Frontal cortex (tissue), 4 donors: Measurements from ENCODE around the gene DLG5. TPM values are rescaled to one million over a fixed set of nuclear protein-coding genes. Genes with fewer than 3 reads are reported as not detected.

Experiments
- DNase-seq, 2 donors: peaks; one replicate each; pipeline ENCODE4 v3.0.0; 2012; ENCODE audit warnings: low spot score in 2 of 2
- FAIRE-seq: peaks from 2 replicates; lab custom pipeline; 2012; peaks lifted over from hg19 to GRCh38; lab: Jason Lieb, UNC
- total RNA-seq: library from RNA; depleted of rRNA; stranded (reverse); fragments of >200 nt; gene quantifications from one replicate; pipeline ENCODE4 v1.2.3, GENCODE V29; 2014
- donor health status: control.
- donor health status: control.
- donor health status: control.

Gene DLG5
- total RNA-seq, 1 donor from 2014 or later: 33.4 TPM

DNA sequence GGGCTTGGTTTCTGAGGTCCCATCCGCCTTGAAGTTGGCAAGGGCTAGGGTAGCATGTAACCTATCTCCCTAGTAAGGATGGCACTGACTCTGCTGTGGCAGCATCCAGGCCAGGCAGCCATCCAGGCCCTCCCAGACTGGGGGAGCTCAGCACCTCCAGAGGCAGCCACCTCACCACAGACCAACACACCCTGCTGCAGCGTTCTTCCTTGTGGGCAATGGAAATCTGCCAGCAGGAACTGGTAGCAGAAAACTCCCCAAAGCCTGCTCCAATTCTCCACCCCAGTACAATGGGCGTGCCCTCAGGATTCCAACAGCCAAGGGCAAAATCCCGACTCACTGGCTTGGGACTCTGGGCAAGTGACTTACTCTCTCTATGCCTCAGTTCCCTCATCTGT, 27.5 kb downstream of the DLG5 start:
- no peak for FAIRE-seq
- DNase-seq: no peak

DNA sequence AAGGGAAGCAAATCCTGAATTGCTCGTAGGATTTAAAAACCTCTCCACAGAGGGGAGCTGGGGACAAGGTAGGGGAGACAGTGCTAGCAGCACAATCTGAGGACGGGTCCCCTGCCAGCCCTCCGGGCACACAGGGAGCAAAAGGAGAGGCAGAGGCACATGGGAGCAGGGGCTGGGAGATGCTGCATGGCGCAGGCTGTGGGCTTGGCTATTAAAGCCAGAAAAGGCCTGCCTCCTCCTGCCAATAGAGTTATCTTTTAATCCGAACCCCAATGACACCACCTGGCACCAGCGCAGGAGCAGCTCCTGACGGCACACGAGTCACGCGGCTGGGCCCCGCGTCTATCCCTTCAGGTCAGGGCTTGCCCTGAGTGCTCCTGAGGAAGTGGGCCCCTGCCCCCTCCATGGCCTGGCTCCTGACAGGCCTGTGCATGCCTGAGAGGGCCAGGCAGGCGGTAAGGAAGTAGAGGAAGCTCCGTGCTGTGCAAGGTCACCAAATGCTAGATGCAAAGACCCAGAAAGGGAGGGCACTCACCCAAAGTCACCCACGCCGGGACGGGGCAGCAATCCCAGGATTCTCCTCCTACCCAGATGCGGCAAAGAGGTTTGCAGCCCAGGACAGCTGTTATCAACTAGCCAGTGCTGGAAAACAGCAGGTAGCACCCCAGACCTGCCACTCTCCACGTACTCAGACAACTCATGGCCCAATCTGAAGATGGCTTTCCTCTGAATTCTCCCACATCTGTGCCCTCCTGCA, 28.1 kb downstream of the DLG5 start:
- FAIRE-seq (no peak), DNase-seq (no peak)

DNA sequence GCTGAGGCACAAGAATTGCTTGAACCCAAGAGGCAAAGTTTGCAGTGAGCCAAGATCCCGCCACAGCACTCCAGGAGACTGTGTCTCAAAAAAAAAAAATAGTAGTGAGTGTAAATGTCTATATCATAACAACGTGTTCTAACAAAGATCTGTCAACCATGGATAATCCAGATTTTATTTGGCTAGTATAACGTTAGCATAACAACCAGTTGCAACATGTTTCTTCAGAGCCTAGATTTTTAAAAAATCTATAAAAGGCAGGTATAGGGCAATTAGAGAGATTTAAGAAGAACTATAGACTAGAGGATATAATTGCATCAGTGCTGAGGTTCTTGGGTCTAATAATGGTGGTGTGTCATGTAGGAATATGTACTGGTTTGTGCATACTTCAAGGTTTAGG, 30.5 kb downstream of the DLG5 start:
- no peak for DNase-seq
- no peak for FAIRE-seq

DNA sequence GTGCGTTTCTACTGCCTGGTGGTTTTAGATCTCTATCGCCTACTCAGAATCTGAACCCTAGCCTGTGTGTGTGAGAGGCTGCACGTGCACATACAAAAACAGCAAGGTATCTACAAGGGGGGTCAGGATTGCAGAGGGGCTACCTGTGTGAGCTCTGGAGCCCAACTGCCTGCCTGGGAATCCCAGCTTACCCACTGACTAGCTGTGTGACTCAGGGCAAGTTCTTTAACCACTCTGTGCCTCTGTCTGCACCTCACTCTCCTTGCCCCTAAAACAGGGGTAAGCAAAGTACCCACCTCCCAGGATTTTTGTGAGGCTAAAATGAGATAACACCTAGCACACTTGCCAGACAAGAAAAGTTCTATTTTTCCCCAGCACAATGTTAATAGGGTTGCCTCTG, 32.5 kb downstream of the DLG5 start:
- FAIRE-seq: no peak
- no peak for DNase-seq

DNA sequence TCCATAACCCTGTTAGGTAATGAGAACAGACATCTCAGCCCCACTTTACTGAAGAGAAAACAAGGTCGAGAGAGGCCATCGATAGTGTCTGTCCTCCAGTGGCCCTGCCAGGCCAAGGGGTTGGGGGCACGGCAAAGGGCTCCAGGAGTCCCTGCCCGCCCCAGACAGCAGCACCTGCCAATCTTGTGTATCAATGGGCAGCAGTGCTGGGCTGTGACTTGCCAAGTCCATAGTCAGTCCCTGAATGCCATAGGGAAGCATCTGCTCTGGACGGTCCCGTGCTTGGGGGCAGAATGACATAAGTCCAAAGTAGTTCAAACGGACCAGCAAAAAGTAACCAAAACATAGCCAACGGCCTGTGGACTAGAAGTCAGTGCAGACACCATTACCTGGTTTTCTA, 33.2 kb downstream of the DLG5 start:
- DNase-seq: no peak

DNA sequence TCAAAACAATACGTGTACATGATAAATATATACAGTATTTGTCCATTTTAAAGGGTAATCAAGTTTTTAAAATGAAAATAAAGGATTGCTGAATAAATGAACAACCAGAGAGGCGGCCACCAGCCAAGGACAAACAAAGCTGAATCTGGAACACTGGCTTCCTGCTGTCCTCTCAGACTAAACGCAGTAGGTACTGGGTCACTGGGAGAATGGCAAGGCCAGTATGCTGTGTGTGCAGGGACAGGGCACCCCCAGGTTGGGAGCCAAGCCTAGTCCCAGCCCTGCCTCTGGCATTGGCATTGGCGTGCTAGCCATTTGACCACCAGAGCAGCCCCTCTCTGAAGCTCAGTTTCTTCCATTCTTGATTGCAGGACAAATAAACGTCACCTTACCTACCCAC, 33.8 kb downstream of the DLG5 start:
- DNase-seq (no peak), FAIRE-seq (no peak)

More for the DNA sequence above, 33.2 kb downstream of the DLG5 start:
- no peak for FAIRE-seq

DNA sequence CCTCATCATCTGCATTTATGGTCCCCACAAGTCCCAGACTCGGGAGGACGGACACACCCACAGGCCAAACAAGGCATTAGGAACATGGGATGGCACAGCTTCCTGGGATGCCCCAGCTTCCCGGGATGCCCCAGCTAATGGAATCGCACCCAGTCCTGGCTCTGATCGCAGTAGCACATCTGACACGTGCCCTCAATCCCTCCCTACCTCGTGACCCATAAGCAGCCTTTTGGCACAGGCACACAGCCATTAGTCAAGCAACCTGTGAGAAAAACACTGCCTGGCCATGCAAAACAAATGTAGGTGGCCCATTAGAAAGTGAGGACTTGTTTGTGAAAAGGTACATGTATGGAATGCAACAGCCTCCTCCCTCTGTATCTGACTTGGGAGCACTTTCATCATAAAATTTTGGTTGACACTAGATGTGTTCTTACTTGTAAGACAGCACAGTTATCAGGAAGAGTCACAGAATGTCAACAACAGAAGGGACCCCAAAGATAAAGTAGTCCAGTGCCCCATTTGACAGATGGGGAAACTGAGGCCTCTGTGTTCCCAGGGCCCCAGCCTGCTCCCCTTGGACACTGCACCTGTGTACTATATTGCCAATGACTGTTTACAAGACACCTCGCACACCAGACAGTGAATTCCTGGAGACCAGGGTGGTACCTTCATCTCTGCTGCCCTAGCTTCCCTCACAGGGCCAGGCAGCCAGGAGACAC, 34.4 kb downstream of the DLG5 start:
- FAIRE-seq: no peak
- DNase-seq: no peak

DNA sequence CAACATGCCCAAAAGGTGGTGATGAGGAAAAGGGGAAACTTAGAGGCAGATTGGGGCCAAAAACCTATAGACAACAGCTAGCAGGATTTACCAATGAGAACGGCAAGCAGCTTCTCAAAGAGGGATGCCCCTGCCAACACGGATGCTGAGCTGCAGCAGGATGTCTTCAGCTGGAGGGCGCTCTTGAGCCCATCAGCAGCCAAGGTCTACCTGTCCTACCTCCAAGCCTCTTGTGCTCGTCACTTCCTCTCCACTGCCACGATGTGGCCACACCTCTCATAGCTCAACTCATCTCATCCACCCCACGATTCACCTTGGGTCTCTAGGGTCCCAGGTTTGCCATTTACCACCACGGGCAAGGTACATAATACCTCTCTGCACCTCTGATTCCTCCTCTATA, 36.5 kb downstream of the DLG5 start:
- DNase-seq (no peak), FAIRE-seq (no peak)

DNA sequence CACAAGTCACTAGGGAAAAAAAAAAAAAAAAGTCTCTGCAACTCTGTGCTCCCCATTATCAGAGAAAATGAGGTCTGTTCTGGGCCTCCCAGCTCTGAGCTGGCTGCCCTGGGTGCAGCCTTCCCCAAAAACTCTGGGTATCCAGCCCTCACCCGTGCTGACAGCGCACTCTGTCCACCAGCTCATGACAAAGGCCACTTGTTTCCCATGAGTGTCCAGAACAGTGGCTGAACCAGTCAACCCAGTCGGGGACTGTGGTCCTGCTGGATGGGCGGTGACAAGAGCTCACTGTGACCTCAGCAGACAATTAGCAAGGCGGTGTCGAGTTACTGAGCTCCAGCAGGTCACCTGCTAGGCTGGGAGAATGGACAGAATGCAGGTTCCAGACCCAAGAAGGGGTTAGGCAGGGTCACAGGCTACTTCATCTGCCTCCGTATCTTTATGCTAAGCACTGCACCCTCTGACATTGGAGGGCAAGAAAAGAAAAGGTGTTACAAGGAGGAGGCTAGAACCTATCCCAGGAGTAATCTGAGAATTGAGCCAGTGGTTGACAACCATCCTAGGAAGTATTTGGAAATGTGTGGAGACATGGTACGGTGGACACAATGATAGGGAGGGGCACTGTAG, 37.2 kb downstream of the DLG5 start:
- DNase-seq (peak; percentile 24 to 29), FAIRE-seq (no peak)

DNA sequence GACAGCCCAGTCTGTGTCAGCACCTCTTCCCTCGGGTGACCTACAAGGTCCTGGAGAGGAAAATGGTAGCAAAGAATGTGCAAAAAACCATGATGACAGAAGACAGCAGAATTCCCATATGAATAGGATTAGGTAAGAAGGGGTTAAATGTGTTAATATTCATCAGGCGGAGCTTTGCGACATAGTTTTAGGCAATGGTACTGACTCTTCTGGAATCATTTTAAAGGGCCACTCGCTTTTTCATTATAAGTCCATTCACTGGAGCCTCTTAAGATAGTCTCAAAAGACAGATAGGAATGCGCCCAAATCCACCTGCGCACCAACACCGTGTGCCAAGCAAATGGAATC, 38.2 kb downstream of the DLG5 start:
- FAIRE-seq (no peak), DNase-seq (no peak)

DNA sequence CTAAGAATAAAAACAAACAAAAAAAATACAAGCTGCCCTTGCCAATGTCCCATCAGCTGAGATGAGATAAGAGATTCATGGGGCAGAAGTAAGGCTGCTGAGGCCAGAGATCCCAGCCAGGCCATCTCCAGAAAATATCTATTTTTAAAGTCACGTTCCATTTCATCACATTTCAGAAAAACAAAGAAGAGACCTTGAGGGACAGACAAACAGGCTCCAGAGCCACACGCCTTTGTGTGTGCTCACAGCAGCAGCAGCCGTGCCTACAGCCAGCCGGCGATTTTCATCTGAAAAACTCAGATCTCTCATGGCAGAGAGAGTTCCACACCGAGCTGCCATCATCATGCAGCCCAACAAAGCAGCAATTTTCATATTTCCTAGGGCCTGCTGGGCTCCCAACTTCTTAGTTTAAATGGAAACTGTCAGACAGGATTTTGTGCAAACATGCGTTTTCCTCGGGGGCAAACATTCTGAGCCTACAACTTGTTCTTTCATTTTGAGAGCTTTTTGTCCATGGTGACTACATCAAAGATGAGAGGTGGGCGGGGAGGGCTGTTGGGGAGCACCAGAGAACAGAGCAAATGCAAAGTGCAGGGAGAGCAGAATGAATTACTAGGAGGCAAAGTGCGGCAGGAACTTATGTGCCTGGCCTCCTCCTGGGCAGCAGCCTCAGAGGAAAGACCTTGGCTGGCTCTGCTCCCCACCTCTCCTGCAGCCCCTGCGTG, 38.8 kb downstream of the DLG5 start:
- DNase-seq (no peak), FAIRE-seq (no peak)

DNA sequence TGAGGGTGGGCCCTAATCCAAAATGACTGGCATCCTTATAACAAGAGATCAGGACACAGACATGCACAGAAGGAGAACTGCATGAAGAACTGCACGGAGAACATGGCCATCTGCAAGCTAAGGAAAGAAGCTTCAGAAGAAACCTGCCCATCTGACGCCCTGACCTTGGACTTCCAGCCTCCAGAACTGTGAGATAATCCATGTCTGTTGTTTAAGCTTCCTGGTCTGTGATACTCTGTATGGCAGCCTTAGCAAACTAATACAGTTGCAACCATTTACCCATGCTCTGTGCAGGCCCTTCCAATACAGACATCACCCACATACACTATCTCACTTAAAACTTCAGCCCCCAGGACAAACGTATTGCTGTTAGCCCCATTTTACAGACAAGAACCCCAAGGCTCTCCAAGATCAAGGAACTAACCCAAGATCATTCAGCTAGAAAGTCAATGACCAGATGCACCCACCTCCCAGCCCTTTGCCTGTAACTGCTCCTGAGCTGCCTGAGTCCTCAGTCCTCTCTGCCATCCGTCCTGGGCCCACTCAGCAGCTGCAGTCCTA, 39.7 kb downstream of the DLG5 start:
- DNase-seq: no peak
- no peak for FAIRE-seq

DNA sequence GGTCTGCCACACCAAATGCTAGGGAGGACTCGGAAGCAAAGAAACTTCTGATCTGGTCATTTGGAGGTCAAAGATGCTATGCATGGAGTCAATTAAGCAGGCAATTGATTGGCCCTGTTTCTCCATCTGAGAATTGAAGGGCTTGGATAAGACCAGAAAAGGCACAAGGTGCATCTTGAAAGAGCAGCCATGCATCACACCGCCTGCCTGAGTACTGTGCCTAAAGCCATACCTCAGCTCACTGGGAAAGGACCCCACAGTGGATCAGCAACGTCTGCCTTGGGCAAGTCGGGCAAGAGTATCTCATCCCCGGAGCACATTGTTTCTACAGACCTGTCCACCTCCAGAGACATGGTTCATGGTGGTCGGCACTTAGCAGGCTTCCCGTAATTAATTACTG, 42.4 kb downstream of the DLG5 start:
- FAIRE-seq (no peak), DNase-seq (no peak)

DNA sequence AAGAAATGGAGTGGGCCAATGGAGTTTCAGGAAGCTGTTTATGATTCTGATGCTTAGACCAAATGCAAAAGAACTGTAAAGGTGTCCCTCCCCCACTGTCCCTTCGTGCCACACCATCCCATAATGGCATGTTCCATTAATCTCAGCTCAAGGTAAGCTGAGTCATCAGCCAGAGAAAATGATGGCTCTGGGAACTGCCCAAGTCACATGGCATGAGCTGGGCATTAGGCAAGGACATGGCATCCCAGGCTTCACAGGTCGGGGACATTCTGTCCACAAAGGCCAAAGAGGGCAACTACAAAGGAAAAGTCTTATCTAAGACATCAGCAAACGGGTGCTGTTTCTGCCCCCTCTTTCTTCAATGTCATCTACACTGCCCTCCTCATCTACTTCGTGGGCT, 44.9 kb downstream of the DLG5 start:
- FAIRE-seq: no peak
- DNase-seq: no peak

DNA sequence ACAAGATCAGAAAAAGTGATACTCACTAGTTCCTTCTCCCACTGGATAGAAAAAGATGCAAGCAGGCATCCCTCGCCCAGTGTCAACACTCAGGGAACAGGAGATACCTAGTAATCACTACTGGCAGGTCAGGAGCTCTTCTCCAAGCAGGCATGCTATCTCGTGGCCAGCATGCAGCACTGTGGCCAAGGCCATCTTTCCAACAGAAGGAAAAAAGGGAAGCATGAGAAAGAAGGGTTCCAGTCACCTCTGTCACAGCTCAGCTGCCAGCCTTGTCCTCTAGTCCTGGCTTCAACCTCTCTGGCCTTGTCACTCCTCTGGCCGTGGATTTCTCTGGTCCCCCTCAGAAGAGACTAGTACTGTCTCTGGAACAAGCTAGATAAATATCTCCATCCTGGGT, 45.3 kb downstream of the DLG5 start:
- FAIRE-seq: no peak
- no peak for DNase-seq

DNA sequence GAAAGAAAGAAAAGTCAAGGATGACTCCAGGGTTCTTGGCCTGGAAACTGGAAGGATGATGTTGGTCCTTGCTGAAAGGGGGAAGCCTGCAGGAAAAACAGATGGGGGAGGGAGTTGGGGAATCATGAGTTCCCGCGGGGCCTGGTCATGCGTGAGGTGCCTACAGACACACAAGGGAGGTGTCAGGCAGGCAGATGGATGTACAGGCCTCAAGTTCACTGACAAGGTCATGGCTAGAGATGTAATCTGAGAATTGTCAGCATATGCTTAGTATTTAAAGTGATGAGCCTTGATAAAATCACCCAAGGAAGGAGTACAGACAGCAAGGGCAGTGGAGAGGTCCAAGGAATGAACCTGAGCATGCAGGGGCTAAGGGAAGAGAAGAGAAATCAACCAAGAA, 46.8 kb downstream of the DLG5 start:
- DNase-seq (no peak), FAIRE-seq (no peak)

DNA sequence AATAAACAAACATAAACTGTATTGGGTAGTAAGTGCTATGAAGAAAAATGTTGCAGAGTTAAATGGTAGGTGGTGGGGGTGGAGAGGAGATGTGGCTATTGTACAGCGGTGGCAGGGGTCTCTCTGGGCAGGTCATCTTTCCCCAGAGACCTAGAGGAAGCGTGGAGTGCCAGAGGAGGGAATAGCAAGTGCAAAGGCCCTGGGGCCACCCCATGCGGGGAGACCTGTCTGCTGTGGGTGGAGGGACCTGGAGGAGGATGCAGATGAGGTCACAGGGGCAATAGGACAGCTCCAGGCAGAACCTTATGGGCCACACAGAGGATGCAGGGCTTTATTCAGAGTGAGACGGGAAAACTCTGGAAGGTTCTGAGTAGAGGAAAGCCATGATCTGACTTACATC, 47.5 kb downstream of the DLG5 start:
- DNase-seq (no peak), FAIRE-seq (no peak)

DNA sequence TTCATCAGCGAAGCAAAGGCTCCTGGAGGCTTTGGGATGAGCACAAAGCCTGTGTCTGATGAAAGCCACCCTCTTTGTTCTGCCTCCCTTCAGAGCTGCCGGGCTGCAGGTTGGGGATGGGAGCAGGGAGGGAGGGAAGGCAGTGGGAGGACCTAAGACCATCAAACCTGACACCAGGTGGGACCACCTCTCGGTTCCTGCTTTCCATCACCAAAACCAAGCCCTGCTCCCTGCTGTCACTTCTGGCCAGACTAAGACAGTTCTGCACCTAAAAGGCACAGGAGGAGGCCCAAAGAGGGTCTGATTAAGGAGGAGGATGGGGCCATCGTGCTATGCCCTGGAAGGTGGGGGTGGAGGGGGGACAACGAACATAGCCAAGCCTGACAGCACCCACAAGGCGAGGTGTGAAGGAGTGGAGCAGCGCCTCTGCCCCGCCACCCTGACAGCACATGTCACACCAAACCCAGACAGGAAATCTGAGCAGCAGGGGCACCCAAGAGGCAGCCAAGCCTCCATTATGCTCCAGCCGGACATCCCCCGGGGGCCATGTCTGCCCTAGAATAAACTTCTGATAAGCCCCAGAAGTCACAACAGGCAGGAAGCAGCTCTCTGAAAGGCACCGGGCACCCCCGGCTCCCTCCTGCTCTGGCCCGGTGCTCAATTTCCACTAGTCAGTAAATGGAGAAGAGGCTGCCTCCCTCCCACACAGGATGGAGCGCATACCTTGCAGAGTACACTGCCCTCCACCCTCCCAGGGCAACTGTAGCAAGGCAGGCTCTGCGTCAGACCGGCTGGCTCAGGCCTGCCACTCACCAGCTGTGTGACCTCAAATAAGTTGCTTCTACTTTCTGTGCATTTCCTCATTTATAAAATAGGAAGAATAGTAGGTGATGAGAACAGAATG, 48.9 kb downstream of the DLG5 start:
- peak in 1 of 2 donors; percentile 44 for DNase-seq
- no peak for FAIRE-seq

DNA sequence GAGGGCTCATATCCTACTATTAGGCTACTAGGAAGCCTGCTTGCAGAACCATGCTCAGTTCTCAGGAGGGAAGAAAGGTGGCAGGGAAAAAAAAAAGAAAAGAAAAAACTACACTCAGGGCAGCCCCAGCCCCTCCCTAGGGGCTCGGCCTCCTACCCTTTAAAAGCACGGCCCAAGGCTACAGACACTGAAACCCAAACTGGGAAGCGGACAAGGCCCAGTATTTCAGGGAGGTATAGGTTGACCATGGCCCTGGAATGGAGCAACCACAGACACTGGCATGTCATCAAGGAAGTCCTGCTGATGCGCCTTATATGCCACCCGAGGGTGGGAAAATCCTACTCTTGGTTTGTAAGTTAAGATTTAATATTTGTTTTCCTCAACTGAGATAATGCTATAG, 50.8 kb downstream of the DLG5 start:
- no peak for FAIRE-seq
- DNase-seq: no peak
